Tibial nerve (tissue), 4 donors: ENCODE measurements around the gene EYA3.

ENCODE experiments used
- CTCF ChIP-seq, 5 experiments: fragments of 200-600 bp in 3 of 5; fragments of 450-650 bp in 2 of 5; sonication (generic) in 3 of 5; IDR thresholded peaks; one replicate each; pipeline ENCODE4 v1.5.1; 2016 to 2019; ENCODE audit warnings: antibody characterized with exemption in 5 of 5, mild to moderate bottlenecking in 3 of 5, moderate library complexity in 2 of 5
- EP300 ChIP-seq, 2 donors: sonication (generic); formaldehyde crosslinking; IDR thresholded peaks; one replicate each; pipeline ENCODE4 v1.6.1; 2017; ENCODE audit warnings: antibody characterized with exemption in 2 of 2, mild to moderate bottlenecking in 1 of 2
- POLR2A ChIP-seq, 2 donors: fragments of 450-650 bp; IDR thresholded peaks; one replicate each; pipeline ENCODE4 v1.6.1; 2017; ENCODE audit warnings: antibody characterized with exemption in 2 of 2, mild to moderate bottlenecking in 2 of 2, moderate library complexity in 2 of 2

DNA sequence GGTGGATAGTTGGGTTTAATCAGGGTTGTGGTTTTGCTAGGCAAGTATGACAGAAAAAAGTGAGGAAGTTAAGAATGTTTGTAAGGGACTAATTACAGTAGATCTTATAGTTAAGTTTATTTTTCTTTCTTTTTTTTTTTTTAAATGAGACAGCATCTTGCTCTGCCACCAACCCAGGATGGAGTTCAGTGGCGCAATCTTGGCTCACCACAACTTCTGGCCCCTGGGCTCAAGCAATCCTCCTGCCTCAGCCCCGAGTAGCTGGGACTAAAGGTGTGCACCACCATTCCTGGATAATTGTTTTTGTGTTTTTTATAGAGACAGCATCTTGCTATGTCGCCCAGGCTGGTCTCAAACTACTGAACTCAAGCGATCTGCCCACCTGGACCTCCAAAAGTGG, 41.7 kb downstream of the EYA3 start:
- TF ChIP-seq CTCF (IDR thresholded peaks at IDR 0.05) (no peak), POLR2A (IDR thresholded peaks at IDR 0.05) (no peak), EP300 (IDR thresholded peaks at IDR 0.05) (no peak)
